K562 (cell line): ENCODE results near the gene MMUT. TPM values are rescaled to one million over a fixed set of nuclear protein-coding genes. Genes with fewer than 3 reads are reported as not detected.

Experiments
- ATAC-seq: fragments of 200-7000 bp; cut with Tn5 transposase; 3 replicates; pipeline ENCODE4 v1.9.1; 2020; ENCODE audit warnings: moderate library complexity
- BruUV-seq: library from RNA; stranded (reverse); fragments of 400-500 nt; replicated peaks from 2 replicates; lab custom pipeline; 2021; lab: Mats Ljungman, UMichigan
- CTCF ChIA-PET: fragments of 300-600 bp; formaldehyde crosslinking; extraction: SDS; loops from one replicate; lab custom pipeline; 2021; ENCODE audit warnings: low intra/inter-chr PET ratio; lab: Yijun Ruan, JAX
- POLR2A ChIA-PET: fragments of 300-600, 350-650 bp; sonication (Branson Sonifier 250); formaldehyde crosslinking; extraction: SDS; loops from one replicate; lab custom pipeline; 2021; ENCODE audit warnings: antibody characterized with exemption, inconsistent platforms; lab: Yijun Ruan, JAX
- DNase-seq, 4 experiments: peaks; one replicate each; pipeline versions ENCODE4 v3.0.0 to v3.0.0-alpha.2; 2011 to 2018; ENCODE audit warnings: low spot score in 3 of 4, mixed read lengths in 3 of 4; ENCODE audit errors: extremely low read depth in 1 of 4
- FAIRE-seq: peaks from 2 replicates; lab custom pipeline; 2011; peaks lifted over from hg19 to GRCh38; lab: Jason Lieb, UNC
- H2AFZ ChIP-seq: 2 replicates; pipeline ENCODE4 v1.6.0; 2011; ENCODE audit warnings: low read depth, low read length, control low read depth, inconsistent platforms
- H3K27ac ChIP-seq: fragments of 200-600 bp; 3 replicates; pipeline ENCODE4 v1.8.0; 2011; ENCODE audit warnings: low read depth, mild to moderate bottlenecking, control low read depth, inconsistent platforms, low read length, moderate library complexity, mixed read lengths; ENCODE audit errors: extremely low read depth
- H3K27me3 ChIP-seq, 2 experiments: fragments of 300-600 bp in 1 of 2; 2 replicates in 1 of 2; 3 replicates in 1 of 2; pipeline versions ENCODE4 v1.6.0 to v1.8.0; 2011; ENCODE audit warnings: inconsistent platforms in 2 of 2, low read length in 2 of 2, mild to moderate bottlenecking in 1 of 2, mixed read lengths in 1 of 2, moderate library complexity in 1 of 2; ENCODE audit not compliant: control insufficient read depth in 2 of 2, insufficient read depth in 2 of 2
- H3K36me3 ChIP-seq: fragments of 300-600 bp; 3 replicates; pipeline ENCODE4 v1.8.0; 2011; ENCODE audit warnings: mild to moderate bottlenecking, low read length, inconsistent platforms; ENCODE audit not compliant: control insufficient read depth, insufficient read depth
- H3K4me1 ChIP-seq, 2 experiments: fragments of 200-600 bp in 1 of 2; replicated peaks in 1 of 2; 2 replicates in 1 of 2; 3 replicates in 1 of 2; pipeline versions ENCODE4 v1.5.1 to v1.8.0; 2011; ENCODE audit warnings: inconsistent platforms in 2 of 2, low read length in 2 of 2, mild to moderate bottlenecking in 1 of 2, mixed read lengths in 1 of 2, moderate library complexity in 1 of 2; ENCODE audit not compliant: control insufficient read depth in 2 of 2, insufficient read depth in 2 of 2
- H3K4me2 ChIP-seq: 2 replicates; pipeline ENCODE4 v1.6.1; 2011; ENCODE audit warnings: low read length, control low read depth, inconsistent platforms, mixed read lengths; ENCODE audit not compliant: insufficient read depth
- H3K4me3 ChIP-seq: fragments of 200-600 bp; sonication (generic), shearing (Covaris generic); 2 replicates; pipeline ENCODE4 v1.5.1; 2016; ENCODE audit warnings: control low read depth, inconsistent platforms
- H3K79me2 ChIP-seq: fragments of 200-600 bp; 3 replicates; pipeline ENCODE4 v1.8.0; 2011; ENCODE audit warnings: low read length, inconsistent platforms; ENCODE audit not compliant: control insufficient read depth, insufficient read depth
- H3K9ac ChIP-seq, 2 experiments: 2 replicates each; pipeline versions ENCODE4 v1.6.0 to v1.6.1; 2011; ENCODE audit warnings: low read depth in 2 of 2, low read length in 2 of 2, control low read depth in 1 of 2, inconsistent platforms in 1 of 2, mild to moderate bottlenecking in 1 of 2, mixed read lengths in 1 of 2; ENCODE audit not compliant: insufficient read depth in 1 of 2
- H3K9me1 ChIP-seq: one replicate; pipeline ENCODE4 v1.6.0; 2011; ENCODE audit warnings: inconsistent platforms, mild to moderate bottlenecking, low read length, moderate library complexity; ENCODE audit not compliant: control insufficient read depth, insufficient read depth
- H3K9me3 ChIP-seq: replicated peaks from 2 replicates; pipeline ENCODE4 v1.5.1; 2011; ENCODE audit warnings: low read depth, low read length, inconsistent platforms; ENCODE audit not compliant: control insufficient read depth, insufficient read depth
- H4K20me1 ChIP-seq: replicated peaks from 2 replicates; pipeline ENCODE4 v1.6.1; 2011; ENCODE audit warnings: low read length, inconsistent platforms, mixed read lengths; ENCODE audit not compliant: control insufficient read depth, insufficient read depth
- ADNP ChIP-seq: fragments of 200-800 bp; sonication (Bioruptor generic); IDR thresholded peaks from 2 replicates; pipeline ENCODE4 v1.6.1; 2016; ENCODE audit warnings: missing genetic modification characterization, missing compliant biosample characterization
- CBX3 ChIP-seq, 2 experiments: IDR thresholded peaks; 1 replicate in 1 of 2; 2 replicates in 1 of 2; pipeline ENCODE4 v1.6.1; 2012; ENCODE audit warnings: inconsistent platforms in 2 of 2, low read length in 2 of 2, borderline replicate concordance in 1 of 2, control low read depth in 1 of 2
- MTA1 ChIP-seq: fragments of 450-650 bp; IDR thresholded peaks from 2 replicates; pipeline ENCODE4 v1.6.1; 2017; ENCODE audit warnings: borderline replicate concordance
- NR3C1 ChIP-seq: sonication (generic); formaldehyde crosslinking; IDR thresholded peaks from 2 replicates; pipeline ENCODE4 v1.8.1; 2022; ENCODE audit warnings: missing genetic modification reagents
- SRSF3 ChIP-seq: fragments of 200-400 bp; formaldehyde crosslinking; IDR thresholded peaks from 2 replicates; pipeline ENCODE4 v1.6.1; 2016; ENCODE audit warnings: mild to moderate bottlenecking, low read length, moderate library complexity; ENCODE audit not compliant: insufficient read depth
- TRIM24 ChIP-seq, 2 experiments: fragments of 450-650 bp; IDR thresholded peaks; 2 replicates each; pipeline ENCODE4 v1.6.1; 2016
- ZNF644 ChIP-seq: fragments of 200-800 bp; sonication (Bioruptor generic); IDR thresholded peaks from 2 replicates; pipeline ENCODE4 v1.6.1; 2016; ENCODE audit warnings: low read depth, missing genetic modification characterization, missing compliant biosample characterization
- ZZZ3 ChIP-seq: fragments of 450-650 bp; IDR thresholded peaks from 2 replicates; pipeline ENCODE4 v1.6.1; 2016; ENCODE audit warnings: antibody characterized with exemption, mild to moderate bottlenecking, moderate library complexity
- WGBS: fragments of 100-300 bp; shearing (Covaris generic); methylation state at CpG from one replicate; pipeline ENCODE4 v1.1.6; 2016; ENCODE audit warnings: low coverage, mixed read lengths; ENCODE audit not compliant: insufficient coverage; ENCODE audit errors: missing lambda C conversion rate; 5-methylcytosine and 5-hydroxymethylcytosine counted together
- in situ Hi-C: fragments of 300-500 bp; cut with MboI; formaldehyde crosslinking; loops from 4 replicates; pipeline ENCODE4 v1.15.0; 2018; ENCODE audit warnings: inconsistent platforms, mixed read lengths
- intact Hi-C: fragments of 100-400 bp; cut with micrococcal nuclease; formaldehyde crosslinking; loops from 2 replicates; pipeline ENCODE4 v1.14.2; 2022
- polyA plus RNA-seq, 8 experiments: library from polyadenylated mRNA; depleted of rRNA in 4 of 8; stranded (reverse) in 5 of 8; unstranded in 3 of 8; fragments of >200 nt; fragmentation: Nextera tagmentation in 2 of 8; fragmentation: Illumina TruSeq in 1 of 8; extraction: Ambion mirVana in 2 of 8; extraction: Trizol in 1 of 8; gene quantifications; 2 replicates each; pipeline versions ENCODE4 v1.2.1 to v1.2.3, GENCODE V29; 2011 to 2014; ENCODE audit warnings: inconsistent platforms in 1 of 8, missing spikeins in 1 of 8
- total RNA-seq, 7 experiments: library from RNA; depleted of rRNA in 6 of 7; stranded (reverse); fragments of >200 nt in 6 of 7; fragmentation: Illumina TruSeq in 2 of 7; extraction: Trizol in 2 of 7; gene quantifications; 2 replicates each; pipeline versions ENCODE4 v1.2.1 to v1.2.3, GENCODE V29; 2011 to 2021; ENCODE audit warnings: low replicate concordance in 1 of 7
- TF ChIP-seq, protein P1 (sequence below): fragments of 450-650 bp; IDR thresholded peaks from 2 replicates; pipeline ENCODE4 v1.6.1; 2018; ENCODE audit warnings: mild to moderate bottlenecking, low read depth; ENCODE audit not compliant: partially characterized antibody

Gene MMUT
- total and polyA plus RNA-seq, 9 of the 15 experiments (the other 6 are each of a cell fraction or from before 2014, with no cell fraction given), result 7.1 to 26.4 (median 16.0) TPM

- Histone ChIP-seq H3K27me3 (no peaks in the 10 kb centered on the region), H4K20me1 (no peaks in the 10 kb centered on the region), H3K36me3 (no peaks in the 10 kb centered on the region), H3K4me2 (no peak overlapping the region), H3K79me2 (no peaks in the 10 kb centered on the region), H3K4me1 (no peaks in the 10 kb centered on the region), H2AFZ (no peak overlapping the region), H3K9me3 (peaks cover 7% of the 10 kb centered on the region; the same call in 1 of the 2 replicates), H3K4me3 (no peak overlapping the region), H3K9me1 (no peaks in the 10 kb centered on the region), H3K9ac (no peak overlapping the region), H3K27ac (no peak overlapping the region)
- CTCF ChIA-PET, result no interaction called here
- DNase-seq (no peak), ATAC-seq (no peak), FAIRE-seq (no peak)
- TF ChIP-seq NR3C1 (CRISPR knock-in tag), result no peak
- TF ChIP-seq ZZZ3, result no peak
- TF ChIP-seq ZNF644 (tag), result no peak
- no peak for TF ChIP-seq CBX3 (IDR thresholded peaks at IDR 0.05; ENCODE audit: borderline replicate concordance in 1 of 2, low read length in 2 of 2)
- TF ChIP-seq SRSF3, result no peak
- no peak for TF ChIP-seq ADNP (tag)
- TF ChIP-seq, protein P1, sequence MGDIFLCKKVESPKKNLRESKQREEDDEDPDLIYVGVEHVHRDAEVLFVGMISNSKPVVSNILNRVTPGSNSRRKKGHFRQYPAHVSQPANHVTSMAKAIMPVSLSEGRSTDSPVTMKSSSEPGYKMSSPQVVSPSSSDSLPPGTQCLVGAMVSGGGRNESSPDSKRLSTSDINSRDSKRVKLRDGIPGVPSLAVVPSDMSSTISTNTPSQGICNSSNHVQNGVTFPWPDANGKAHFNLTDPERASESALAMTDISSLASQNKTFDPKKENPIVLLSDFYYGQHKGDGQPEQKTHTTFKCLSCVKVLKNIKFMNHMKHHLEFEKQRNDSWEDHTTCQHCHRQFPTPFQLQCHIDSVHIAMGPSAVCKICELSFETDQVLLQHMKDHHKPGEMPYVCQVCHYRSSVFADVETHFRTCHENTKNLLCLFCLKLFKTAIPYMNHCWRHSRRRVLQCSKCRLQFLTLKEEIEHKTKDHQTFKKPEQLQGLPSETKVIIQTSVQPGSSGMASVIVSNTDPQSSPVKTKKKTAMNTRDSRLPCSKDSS, result no peak
- TF ChIP-seq MTA1, result no peak
- TF ChIP-seq TRIM24 (IDR thresholded peaks at IDR 0.05), result no peak
- WGBS, result 3% methylated on average over 3 of the region's 3 CpGs
- in situ Hi-C loops (no loop called here), intact Hi-C loops (no loop called here)
- no TSS peak for BruUV-seq
- POLR2A ChIA-PET, result no interaction called here
Measured at GRCh38 chr6:49509342-49509741, 46.3 kb upstream of the MMUT start.
